ENCODE data around the gene H1-8. TPM values are rescaled to one million over a fixed set of nuclear protein-coding genes. Genes with fewer than 3 reads are reported as not detected.

The H1-8 gene
- total RNA-seq, 1 donor from 2014 or later: not detected

DNA sequence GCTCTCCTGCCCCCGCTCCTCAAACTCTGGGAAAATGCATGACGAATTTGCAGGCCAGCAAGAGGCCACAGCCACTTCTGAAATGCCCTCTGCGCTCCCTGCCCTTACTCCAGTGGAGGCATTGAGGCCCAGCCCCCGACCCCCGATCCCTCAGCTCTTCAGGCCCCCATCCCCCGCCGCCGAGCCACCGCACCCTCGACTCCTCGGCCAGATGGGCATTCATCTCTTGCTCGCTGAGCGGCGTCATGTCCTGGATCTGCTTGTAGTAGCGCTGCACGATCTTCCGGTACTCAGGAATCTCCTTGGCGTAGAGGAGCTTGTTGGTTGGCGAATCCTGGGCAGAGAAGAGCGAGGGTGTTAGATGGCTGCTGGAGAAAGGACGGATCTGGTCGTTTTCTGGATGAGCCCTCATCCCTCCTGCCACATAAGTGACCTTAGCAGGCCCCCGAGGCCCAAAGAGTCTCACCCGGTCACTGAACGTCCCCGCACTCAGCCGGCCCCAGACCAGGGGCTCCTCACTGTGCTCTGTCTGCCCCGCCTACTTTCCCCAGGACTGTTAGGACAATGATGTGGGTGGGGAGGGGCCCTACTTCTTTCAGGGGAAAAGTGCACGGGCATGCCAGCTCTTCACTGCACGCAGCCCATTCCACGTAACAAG, 14.0 kb downstream of the H1-8 start:
- DNase-seq: no peak

DNA sequence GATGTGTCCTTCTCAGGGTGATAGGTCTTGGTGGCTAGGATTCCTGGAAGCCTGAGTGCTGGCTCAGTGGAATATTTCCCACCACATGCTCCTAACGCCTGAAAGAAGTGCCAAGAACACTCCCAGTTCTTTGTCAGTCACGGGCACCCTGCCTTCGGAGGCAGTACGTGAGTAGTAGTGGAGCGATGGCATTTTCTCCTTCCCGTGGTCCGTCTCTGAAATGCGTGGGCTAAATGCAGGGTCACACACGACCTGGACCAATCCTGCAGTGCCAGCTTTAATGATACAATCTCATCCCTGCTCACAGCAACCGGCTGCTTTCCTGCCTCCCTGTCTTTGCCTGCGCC, 14.5 kb downstream of the H1-8 start:
- peak; percentile 19 for DNase-seq

DNA sequence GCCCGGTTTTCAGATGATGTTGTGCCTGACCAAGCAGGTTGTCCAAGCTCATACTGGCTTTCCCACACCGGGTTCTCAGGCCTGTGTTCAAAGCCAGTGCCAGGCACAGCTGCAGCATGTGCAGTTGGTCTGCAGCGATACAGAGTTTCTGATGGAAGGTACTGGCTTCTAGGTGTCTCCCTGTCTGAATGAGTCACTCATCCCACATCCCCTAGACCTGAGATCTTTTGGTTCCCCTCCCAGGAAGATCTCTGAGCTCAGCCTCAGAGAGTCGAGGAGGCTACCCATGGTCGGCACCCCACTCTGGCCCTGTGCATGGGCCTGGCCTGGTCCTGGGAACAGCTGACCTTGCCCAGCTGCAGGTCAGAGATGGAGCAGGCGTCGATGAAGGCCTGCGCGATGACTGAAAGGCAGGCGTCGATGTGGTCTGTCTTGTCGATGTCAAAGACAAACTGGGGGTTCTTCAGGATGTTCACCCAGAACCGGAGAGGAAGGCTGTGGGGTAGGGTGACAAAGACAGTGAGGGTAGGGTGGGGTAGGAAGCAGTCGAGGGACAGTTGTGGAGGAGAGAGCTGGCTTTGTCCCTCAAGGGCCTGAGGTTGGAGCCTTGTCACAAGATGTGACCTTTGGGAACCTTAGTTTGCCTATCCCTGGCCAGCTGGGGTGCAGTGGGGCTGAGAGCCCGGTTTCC, 15.3 kb downstream of the H1-8 start:
- no peak for DNase-seq

DNA sequence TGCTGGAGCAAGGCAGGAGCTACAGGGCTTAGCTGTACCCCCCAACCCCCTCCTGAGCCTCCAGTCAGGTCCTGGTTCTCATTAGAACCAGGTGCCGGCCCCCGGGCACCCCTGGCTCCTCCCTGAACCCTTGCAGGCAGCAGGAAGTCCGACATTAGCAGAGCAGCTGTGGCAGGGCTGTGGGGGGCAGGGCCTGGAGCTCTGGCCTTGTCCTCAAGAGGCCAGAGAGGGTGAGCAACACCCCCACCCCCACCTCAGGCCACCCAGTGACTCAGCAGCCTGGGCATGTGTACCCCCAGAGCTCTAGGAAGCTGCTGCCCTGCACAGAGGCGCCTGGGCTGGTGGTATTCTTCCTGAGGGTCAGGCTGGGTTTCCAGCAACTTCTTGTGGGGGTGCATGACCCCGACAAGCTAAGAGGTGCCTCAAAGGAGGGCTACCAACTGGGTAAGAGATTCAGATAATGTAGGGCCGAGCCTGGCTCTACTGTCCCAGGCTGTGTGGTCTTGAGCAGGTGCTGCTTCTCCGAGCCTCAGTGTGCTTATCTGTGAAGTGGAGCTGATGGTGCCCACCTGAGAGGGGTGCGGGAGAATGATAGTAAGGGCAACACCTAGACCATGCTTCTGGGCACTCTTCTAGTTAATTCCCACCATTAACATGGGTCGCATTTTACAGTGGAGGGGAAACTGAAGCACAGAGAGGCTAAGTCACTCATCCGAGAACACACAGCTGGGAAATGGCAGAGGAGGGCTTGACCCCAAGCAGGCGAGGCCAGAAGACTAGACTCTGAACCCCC, 16.0 kb downstream of the H1-8 start:
- no peak for DNase-seq

DNA sequence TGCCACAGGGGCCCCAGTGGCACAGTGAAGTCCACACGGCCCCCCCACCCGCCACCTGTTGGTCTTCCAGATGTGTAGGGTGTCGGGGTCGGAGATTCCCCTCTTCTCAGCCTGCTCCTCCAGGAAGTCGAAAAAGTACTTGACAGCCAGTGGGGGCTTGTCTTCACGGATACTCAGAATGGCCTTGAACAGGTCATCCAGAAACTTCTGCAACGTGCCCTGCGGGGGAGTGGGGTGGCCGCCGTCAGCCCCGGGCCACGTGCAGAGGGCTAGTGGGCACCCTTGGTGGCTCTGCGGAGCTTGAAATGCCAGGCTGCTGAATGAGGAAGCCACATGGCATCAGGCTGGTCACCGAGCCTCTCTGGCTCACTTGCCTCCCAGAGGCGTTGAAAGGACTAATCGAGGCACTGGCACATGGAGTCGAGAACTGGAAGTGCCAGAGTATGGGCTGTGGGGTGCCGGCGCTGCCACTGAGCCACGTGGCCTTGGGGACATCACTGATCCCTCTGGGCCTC, 16.6 kb downstream of the H1-8 start:
- DNase-seq: no peak

DNA sequence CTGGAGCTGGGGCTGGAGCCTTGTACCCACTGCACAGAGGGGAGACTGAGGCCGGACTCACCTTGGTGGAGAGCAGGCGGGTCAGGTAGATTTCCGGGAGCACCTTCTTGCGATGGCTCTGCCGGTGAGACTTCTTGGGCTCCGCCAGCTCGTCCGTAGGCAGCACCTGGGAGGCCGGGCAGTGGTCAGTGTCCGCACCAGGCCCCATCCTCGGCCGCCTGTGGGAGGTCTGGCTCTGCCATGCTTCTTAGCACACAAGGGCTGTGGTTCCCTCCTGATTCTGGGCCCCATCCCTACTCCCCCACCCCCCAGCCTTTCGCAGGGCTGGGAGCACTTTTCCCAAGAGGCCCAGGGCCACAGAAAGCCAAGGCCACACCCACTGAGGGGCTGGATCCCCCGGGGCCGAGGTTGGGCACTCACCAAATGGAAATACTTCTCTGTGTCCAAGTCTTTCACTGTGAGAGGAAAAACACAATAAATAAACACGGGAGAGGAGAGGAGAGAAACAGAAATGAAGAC, 17.4 kb downstream of the H1-8 start:
- DNase-seq: no peak

DNA sequence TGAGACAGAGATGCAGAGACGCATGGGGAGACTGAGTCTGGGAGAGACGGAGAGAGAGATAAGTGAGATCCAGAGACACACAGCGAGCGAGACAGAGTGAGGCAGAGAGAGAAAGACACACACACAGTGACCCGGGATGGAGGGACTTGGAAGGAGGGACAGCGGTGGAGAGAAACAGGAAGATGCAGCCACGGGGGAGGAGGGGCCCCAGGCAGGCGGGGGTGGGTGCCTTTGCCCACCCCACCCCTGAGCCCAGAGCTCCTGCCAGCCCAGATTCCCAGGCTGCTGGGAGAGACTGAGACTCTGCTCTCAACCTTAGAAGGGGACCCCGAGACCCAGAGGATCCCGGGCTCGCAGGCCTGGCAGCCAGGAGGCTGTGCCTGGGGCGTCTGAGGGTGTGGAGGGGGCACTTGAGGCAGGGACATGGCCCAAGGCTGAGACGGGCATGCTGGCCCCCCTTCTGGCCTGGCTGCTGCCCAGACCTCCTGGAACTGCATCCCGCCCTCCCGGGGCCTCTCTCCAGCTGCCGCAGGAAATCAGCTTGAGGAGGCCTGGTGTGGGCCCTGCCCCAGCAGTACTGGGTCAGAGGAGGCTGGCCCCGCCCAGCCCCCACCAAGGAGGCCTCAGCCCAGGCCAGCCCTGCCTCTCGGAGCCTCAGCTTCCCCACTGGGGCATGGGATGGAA, 18.1 kb downstream of the H1-8 start:
- DNase-seq: no peak

DNA sequence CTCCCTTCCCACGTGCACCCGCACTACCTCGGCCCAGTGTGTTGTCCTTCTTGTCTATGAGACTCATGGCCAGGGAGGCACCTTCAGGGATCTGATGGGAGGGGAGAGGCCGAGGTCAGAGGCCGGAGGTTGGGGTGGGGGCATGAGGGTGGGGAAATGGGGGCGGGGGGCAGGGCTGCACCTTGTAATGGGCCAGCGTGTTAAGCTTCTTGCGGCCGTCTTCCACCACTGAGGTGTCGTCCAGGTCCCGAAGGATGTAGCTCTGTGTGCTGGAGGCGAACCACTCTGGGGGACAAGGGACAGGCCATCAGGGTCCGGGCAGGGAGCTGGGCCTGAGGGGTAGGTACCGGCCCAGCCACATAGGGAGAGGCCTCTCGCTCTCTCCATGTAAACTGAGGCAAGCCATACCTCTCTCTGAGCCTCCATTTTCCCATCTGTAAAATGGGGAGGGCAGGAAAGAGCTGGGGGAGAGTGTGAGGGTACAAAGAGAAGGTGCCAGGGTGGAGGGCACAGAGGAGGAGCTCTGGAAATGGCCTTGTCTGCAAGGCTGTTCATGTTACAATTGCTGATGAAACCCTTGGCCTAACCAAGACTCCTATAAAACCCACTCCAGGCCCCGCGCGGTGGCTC, 18.8 kb downstream of the H1-8 start:
- no peak for DNase-seq

DNA sequence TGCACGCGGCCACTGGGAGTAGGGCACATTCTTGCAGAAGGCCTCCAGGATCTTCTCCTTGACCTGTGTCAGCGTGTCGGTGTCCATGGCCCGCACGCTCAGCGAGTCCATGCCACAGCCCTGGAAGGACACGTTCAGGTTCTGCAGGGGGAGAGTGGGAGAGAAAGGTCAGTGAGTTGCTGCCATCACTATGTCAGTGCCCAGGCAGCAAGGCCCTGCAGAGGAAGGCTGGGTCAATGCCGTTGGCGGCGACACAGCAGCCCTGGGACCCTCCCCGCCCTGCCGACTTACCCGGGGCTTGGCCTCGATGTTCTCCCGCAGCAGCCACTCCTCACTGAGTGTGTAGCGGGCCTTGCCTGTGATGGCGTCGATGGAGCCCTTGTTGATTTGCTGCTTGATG, 19.8 kb downstream of the H1-8 start:
- DNase-seq: no peak

DNA sequence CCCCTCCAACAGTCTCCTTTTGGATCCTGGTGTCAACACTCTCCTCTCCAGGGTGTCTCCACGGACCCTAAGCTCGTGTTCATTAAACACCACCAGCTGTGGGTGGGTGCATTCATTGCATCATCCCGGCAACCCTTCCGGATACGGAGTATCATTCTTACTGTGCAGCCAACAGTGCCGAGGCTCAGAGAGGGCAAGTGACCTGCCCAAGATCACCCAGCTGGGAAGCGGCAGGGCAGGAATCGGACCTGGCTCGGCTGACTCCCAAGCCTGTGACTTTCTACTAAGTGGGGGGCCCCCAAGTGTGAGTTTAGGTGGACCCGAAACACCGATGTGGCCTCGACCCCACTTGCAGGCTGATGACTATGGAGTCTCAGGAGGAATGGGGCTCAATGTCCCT, 20.4 kb downstream of the H1-8 start:
- no peak for DNase-seq

DNA sequence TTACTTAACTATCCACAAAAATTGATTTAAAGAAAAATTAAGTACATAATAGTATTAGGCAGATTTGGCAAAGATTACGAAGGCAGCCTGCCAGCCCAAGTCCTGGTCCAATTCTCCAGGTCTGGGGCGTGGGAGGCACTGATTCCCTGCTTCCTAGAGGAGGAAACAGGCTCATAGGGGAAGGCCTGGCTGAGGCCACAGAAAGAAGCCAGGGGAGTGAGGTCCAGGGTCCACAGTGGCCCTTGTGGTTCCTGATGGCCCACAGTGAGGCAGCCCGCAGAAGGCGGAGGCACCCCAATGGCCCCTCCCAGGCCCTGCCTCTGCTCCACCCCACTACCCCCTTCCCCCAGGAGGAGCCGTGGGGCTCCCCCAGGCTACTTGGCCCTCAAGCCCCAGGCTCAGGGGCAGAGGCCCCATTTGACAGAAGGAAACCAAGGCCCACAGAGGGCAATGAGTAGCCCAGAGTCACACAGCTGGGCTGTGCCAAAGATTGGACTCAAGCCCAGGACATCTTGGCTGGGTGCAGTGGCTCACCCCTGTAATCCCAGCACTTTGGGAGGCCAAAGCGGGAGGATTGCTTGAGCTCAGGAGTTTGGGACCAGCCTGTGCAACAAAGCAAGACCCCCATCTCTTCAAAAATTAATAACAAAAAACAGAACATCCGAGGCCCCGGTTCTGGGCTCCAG, 21.0 kb downstream of the H1-8 start:
- DNase-seq: no peak

DNA sequence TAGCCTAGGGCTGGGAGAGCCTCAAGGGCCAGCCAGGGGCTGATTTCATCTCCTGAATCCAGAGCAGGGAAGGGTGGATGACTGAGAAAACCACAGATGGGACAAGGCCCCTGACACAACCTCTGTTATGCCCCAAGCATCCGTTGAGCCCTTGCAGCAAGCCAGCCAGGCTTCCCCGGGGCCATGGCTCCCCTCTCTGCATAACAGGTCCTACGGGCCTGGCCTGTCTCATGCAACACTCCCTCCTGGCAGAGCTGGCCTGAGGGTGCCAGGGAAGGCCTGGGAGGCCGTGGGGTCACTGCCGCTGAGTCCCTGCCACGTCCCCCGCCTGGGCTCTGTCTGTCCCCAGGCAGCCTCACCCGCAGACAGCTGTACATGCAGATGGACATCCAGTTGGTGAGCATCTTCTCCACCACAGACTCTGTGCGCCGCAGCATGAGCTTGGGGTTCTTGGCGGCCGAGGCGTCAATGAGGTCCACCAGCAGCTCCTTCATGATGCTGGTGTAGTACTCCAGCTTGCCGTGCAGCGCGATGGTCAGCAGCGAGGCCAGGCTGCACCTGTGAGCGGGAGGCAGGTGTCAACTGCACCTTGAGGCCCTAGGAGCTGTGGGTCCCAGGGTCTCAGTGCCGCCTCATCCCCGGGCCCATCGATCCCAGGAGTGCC, 22.1 kb downstream of the H1-8 start:
- DNase-seq: no peak

DNA sequence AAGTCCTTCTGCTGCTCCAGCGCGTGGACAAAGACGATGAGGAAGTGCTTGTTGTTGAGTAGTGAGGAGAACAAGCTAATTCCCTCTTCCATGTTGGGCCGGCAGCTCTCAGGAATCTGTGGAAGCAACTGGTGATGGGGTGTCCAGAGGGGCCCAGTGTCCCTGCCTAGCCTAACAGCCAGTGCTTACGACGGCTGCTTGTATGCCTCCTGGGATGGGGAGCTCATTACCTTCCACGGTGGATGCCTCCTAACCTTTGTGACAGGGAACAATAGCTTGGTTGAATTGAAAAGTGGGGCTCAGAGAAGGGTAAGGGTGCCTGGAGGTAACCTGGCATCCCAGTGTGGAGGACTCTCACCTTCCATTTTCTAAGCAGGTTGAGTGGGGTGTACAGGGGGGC, 22.9 kb downstream of the H1-8 start:
- DNase-seq: no peak

DNA sequence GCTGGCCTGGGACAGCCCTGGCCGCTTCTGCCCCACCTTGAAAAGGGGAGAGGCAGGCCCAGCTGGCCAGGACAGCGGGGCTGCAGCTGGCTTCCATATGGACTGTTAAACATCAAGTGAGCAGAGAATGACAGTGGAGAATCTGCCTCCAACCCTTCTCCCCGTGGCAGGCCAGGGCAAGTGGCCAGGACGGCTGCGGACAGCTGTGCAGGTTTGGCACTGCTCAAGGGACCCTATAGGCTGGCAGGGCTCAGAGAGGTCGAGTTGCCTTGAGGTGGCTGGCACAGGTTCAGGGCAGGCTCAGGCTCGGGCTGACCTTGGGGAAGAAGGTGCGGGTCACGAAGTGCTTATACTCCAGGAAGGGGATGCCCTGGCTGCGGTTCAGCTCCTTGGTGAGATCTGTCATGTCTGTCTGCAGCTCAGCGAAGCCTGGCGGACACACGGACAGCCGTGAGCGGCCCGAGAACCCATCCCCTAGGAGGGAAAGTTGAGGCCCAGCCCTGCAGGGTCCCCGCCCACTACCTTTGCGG, 24.3 kb downstream of the H1-8 start:
- DNase-seq: no peak

DNA sequence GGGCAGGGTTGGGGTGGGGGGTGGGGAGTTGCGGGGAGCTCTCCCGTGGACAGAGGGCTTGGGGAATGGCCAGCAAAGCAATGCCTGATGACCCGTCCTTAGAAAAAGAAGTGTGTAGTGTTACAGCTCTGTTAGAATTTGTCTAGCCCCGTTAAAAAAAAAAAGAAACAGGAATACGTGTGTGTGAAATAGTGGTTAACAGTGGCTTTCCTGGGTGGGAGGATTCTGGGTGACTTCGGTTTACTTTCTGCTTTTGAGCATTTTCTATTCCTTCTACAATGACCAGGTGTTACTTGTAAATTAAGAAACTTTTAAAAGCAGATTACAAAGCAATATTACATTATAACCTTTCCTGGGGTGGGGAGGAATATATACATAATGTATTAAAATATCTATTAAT, 25.0 kb downstream of the H1-8 start:
- DNase-seq: no peak

DNA sequence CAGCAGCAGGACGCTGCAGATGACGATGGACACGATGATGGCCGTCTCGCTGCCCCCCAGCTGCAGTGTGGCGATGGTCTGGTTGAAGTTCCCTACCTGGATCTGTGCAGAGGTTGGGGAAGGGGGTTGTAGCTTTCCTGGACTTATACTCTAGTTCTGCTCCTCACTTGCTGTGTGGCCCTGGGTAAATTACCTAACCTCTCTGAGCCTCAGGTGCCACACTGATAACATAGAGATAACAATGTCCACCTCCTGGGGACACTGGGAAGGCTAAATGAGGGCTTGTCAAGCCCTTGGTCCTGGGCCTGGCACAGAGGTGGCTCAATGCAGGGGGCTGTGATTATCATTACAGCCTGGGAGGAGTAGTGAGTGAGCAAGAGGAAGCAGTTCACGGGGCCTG, 26.9 kb downstream of the H1-8 start:
- DNase-seq: no peak

DNA sequence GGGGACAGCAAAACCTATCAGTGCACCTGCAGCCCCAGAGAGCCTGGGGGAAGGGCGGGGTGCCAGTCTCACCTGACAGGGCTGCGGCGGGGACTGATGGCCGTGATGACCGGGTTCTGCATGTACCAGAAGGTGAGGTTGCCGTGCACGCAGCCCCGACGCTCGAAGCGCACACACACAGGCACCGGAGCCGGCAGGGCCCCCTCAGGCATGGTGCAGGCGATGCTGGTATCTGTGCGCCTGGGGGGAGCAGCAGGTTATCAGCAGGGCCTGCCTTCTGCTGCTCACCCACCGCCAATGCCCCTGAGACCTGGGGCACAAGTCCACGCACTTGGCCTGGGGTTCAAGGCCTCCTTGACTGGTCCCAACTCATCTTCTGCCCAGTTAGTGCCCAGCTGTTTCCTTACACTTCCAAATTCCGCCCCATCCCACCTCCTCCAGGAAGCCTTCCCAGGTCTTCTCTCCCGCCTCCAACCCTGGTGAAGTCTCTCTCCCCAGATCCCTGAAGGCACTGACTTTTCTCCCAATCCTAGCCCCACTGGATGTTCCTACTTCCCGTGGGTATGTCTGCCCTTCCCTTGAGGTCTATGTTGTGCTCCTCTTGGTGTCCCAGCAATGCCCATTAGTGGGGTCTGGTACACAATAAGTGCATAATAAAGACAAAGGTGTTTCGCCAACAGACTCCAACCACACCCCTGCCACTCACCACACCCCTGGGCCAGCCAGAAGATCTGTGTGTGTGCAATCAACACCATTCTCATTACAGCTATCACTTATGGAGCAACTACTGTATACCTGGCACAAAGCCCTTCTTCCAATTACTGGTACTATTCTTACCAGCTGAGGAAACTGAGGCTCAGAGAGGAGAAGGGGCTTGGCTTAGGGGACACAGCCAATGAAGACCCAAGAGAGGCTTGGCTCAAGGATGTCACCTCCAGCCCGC, 28.9 kb downstream of the H1-8 start:
- DNase-seq: no peak

DNA sequence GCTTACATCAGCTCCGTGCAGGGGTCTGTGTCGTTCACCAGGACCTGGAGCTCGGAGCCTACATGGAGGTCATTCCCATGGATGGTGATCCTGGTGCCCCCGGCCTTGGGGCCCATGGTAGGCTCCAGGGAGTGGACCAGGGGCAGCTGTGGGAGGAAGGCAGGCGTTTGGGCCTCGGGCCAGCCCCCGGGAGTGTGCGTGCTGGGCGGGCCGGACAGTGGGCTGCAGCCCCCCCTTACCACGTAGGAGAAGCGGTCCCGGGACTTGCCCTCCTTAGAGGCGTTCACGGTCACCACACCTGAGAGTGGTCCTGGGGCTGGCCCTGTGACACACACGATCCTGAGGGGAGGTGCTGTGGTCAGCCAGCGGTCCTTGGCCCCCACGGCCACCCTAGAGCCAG, 29.6 kb downstream of the H1-8 start:
- DNase-seq: no peak

DNA sequence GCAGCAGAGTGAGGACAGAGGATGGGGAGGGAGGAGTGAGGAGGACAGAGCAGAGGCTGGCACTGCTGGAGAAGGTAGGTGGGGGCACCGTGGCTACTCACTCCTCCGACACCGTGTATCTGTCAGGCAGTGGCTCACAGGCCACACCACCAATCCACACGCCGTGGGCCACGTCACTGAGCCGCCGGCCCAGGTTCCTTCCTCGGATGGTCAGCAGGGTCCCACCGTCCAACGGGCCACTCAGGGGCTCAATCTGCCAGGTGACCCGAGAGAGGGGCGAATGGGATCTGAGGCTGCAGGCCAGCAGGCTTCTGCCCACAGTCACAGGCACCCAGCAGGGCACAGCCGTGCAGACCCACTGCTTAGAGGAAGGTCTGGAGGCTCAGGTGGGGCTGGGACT, 30.5 kb downstream of the H1-8 start:
- no peak for DNase-seq

DNA sequence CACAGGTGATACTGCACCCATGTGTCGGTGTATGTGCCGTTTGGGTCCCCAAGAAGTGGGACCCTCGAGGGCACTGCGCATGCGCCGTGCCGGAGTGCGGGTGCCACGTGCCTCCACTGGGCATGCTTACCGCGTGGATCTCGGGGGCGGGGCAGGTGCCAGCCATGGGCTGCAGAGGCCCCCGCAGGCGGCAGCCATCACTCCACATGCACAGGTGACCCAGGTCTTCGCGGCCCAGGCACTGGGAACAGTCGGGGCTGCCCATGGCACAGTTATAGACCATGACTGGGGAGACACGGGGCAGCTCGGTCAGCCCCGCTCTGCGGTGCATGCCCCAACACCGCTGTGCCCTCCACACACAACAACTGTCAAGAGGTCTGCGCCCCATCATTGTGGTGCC, 31.2 kb downstream of the H1-8 start:
- DNase-seq: no peak

Data from occipital lobe (tissue), 2 donors.